Measurements from ENCODE around the gene MAD1L1.

The MAD1L1 gene

GRCh38 chr7:1898628-1899185 is 334.0 kb downstream of the MAD1L1 start:
- DNase-seq = no peak

- no peak for DNase-seq
Observed at GRCh38 chr7:1897861-1898627, 334.7 kb downstream of the MAD1L1 start.

GRCh38 chr7:1897076-1897860 is 335.5 kb downstream of the MAD1L1 start:
- DNase-seq = no peak

GRCh38 chr7:1895664-1896515 is 336.9 kb downstream of the MAD1L1 start:
- DNase-seq = no peak

- no peak for DNase-seq
Observed at GRCh38 chr7:1894906-1895663, 337.7 kb downstream of the MAD1L1 start.

- no peak for DNase-seq
Observed at GRCh38 chr7:1894313-1894900, 338.3 kb downstream of the MAD1L1 start.

- no peak for DNase-seq
Observed at GRCh38 chr7:1893451-1893850, 339.3 kb downstream of the MAD1L1 start.

- no peak for DNase-seq
Observed at GRCh38 chr7:1893036-1893435, 339.7 kb downstream of the MAD1L1 start.

- DNase-seq = no peak
Observed at GRCh38 chr7:1892011-1892965, 340.5 kb downstream of the MAD1L1 start.

- no peak for DNase-seq
Observed at GRCh38 chr7:1890289-1891235, 342.2 kb downstream of the MAD1L1 start.

GRCh38 chr7:1889556-1890181 is 343.1 kb downstream of the MAD1L1 start:
- DNase-seq = no peak

- DNase-seq = no peak
Observed at GRCh38 chr7:1889091-1889490, 343.7 kb downstream of the MAD1L1 start.

GRCh38 chr7:1888425-1888824 is 344.3 kb downstream of the MAD1L1 start:
- no peak for DNase-seq

- DNase-seq = no peak
Observed at GRCh38 chr7:1887251-1887650, 345.5 kb downstream of the MAD1L1 start.

- DNase-seq = no peak
Observed at GRCh38 chr7:1886361-1887064, 346.2 kb downstream of the MAD1L1 start.

- no peak for DNase-seq
Observed at GRCh38 chr7:1885465-1886226, 347.1 kb downstream of the MAD1L1 start.

GRCh38 chr7:1884583-1885350 is 348.0 kb downstream of the MAD1L1 start:
- no peak for DNase-seq

Data from T1000 (cell line).